ENCODE measurements around the gene DENND1A. TPM values are rescaled to one million over a fixed set of nuclear protein-coding genes. Genes with fewer than 3 reads are reported as not detected.

The DENND1A gene
- total RNA-seq, 1 donor from 2014 or later: 24.4 TPM

GRCh38 chr9:123497830-123498229 is 432.1 kb downstream of the DENND1A start:
- no peak for DNase-seq (ENCODE audit: low spot score)

- no peak for DNase-seq (ENCODE audit: low spot score)
Measured at GRCh38 chr9:123495731-123496130, 434.2 kb downstream of the DENND1A start.

GRCh38 chr9:123493627-123494026 is 436.3 kb downstream of the DENND1A start:
- no peak for DNase-seq (ENCODE audit: low spot score)

- DNase-seq (ENCODE audit: low spot score): no peak
Measured at GRCh38 chr9:123490688-123491087, 439.2 kb downstream of the DENND1A start.

- no peak for DNase-seq (ENCODE audit: low spot score)
Measured at GRCh38 chr9:123488722-123489321, 441.1 kb downstream of the DENND1A start.

GRCh38 chr9:123487944-123488548 is 441.9 kb downstream of the DENND1A start:
- no peak for DNase-seq (ENCODE audit: low spot score)

- DNase-seq (ENCODE audit: low spot score): no peak
Measured at GRCh38 chr9:123486431-123486830, 443.5 kb downstream of the DENND1A start.

GRCh38 chr9:123485216-123485615 is 444.7 kb downstream of the DENND1A start:
- no peak for DNase-seq (ENCODE audit: low spot score)

- DNase-seq (ENCODE audit: low spot score): no peak
Measured at GRCh38 chr9:123484130-123484529, 445.8 kb downstream of the DENND1A start.

GRCh38 chr9:123483191-123483803 is 446.6 kb downstream of the DENND1A start:
- no peak for DNase-seq (ENCODE audit: low spot score)

- DNase-seq (ENCODE audit: low spot score): no peak
Measured at GRCh38 chr9:123482295-123482968, 447.5 kb downstream of the DENND1A start.

GRCh38 chr9:123481209-123481865 is 448.6 kb downstream of the DENND1A start:
- DNase-seq (ENCODE audit: low spot score): no peak

- DNase-seq (ENCODE audit: low spot score): no peak
Measured at GRCh38 chr9:123480791-123481190, 449.1 kb downstream of the DENND1A start.

- DNase-seq (ENCODE audit: low spot score): no peak
Measured at GRCh38 chr9:123480096-123480495, 449.8 kb downstream of the DENND1A start.

GRCh38 chr9:123478967-123479602 is 450.8 kb downstream of the DENND1A start:
- no peak for DNase-seq (ENCODE audit: low spot score)

- DNase-seq (ENCODE audit: low spot score): no peak
Measured at GRCh38 chr9:123478160-123478559, 451.8 kb downstream of the DENND1A start.

- DNase-seq (ENCODE audit: low spot score): no peak
Measured at GRCh38 chr9:123475407-123475806, 454.5 kb downstream of the DENND1A start.

GRCh38 chr9:123472862-123473614 is 456.9 kb downstream of the DENND1A start:
- DNase-seq (ENCODE audit: low spot score): no peak

- no peak for DNase-seq (ENCODE audit: low spot score)
Measured at GRCh38 chr9:123471843-123472570, 457.9 kb downstream of the DENND1A start.
